Inflammatory macrophage (primary cell): ENCODE results near the gene ZKSCAN1.
"Not testable (repeated sequence)": the region's sequence is repeated elsewhere in the genome, so short reads cannot be mapped to it uniquely, and the experiment has no call there.

Experiments
- DNase-seq, 2 donors: peaks; one replicate each; pipeline ENCODE4 v3.0.0-alpha.2; 2020 to 2022
- total RNA-seq, 18 experiments: gene quantifications; one replicate each; lab custom pipeline; 2026; ENCODE audit warnings: mixed read lengths in 6 of 18, inconsistent platforms in 2 of 18; lab: John Stamatoyannopoulos, UW

Gene ZKSCAN1
- 39.0 to 123 (median 66.3) reads per million in 18 experiments for total RNA-seq

DNA sequence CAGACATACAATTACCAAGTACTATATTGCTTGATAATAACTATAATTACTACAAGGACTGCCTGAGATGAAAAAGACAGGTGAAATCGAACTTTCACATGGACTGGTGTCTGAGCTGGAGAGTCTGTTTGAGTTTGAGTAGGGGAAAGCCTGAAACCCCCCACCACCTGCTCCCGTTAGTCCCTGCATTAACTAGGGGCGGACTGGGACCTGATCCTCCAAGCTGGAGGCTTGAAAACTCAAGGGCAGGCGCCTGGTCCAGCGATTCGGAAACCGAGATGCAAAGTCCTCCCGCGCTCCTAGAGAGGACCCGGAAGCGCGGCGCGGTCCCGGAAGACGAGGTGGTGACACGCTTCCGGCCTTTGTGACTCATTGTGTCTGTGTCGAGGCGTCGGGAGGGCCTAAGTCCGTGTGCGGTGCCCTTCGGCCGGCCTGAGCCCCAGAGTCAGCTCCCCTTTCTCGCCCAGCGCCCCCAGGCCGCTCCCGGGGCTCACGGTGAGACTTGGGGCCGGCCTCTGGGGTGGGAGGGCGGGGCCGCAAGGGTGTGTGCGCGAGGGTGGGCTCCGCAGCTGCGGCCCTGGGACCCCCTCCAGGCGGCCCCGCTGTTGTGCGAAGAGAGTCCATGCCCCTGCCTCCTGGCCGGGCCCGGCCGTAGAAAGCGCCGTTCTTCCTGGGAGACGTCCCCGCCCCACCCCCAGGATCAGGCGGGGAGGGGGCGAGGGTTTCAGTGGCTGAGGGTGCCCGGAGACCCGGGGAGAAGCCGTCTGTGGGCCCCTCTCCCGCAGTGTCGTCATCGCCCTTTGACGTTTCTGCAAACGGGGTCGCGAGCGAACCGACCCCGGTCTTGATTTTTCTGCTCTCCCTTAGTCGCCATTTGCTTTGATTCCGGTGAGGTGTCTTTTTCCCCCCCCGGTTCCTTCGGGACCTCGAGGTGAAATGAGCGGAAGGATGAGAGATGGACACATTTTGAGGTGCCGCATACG, at the start of gene ZKSCAN1:
Gene ZKSCAN1 (plus strand): TSS at position 365 of the 983 bp plus-strand sequence. CDS start 7,911 bp downstream, outside the sequence.
- DNase-seq = peak; percentile 92 to 95

DNA sequence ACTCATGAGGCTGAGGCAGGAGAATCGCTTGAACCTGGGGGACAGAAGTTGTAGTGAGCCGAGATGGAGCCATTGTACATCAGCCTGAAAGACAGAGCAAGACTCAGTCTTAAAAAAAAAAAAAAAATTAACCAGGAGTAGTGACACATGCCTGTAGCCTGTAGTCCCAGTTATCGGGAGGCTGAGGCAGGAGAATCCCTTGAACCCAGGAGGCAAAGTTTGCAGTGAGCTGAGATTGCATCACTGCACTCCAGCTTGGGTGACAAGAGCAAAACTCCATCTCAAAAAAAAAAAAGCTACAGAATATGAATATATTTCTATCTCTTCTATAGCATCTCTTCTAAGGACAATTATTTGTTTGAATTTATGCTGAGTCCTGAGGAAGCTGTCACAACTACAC, 46.1 kb upstream of the ZKSCAN1 start:
- no peak for DNase-seq

DNA sequence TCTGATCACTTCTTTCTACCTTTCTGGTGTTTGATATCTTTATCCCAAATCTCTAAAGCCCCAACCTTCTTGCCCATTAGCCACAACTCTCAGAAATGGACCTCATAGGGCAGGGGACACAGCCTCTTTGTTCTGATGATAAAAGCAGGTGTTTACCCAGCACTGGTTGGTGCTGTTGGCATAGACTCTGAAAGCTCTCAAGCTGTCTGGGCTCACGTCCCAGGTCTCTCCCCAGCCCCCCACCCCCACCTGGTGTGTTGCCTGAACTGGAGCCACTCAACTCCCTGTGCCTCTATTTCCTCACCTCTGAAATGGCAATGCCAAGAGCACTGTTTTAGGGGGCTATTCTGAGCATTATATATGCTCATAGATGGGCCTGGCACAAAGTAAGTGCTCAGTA, 45.6 kb upstream of the ZKSCAN1 start:
- DNase-seq = not testable (repeated sequence)

DNA sequence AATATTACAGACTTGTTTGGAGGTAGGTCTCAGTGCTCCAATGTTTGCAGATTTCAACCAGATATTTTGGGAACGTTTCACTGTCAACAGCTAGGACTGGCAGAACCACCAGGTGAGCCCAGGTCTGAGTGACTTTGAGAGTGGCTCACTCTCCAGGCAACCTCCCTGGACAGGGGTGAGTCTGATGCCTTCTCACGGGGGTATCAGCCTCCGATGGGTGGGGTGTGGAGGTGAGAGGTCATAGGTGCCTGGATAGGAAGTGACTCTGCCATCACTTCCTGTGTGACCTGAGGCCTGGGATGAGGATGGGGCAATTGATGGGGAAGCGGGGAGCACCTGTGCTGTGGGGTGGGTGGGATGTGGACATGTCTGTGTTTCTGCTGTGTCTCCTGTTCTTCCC, 44.2 kb upstream of the ZKSCAN1 start:
- DNase-seq = no peak

DNA sequence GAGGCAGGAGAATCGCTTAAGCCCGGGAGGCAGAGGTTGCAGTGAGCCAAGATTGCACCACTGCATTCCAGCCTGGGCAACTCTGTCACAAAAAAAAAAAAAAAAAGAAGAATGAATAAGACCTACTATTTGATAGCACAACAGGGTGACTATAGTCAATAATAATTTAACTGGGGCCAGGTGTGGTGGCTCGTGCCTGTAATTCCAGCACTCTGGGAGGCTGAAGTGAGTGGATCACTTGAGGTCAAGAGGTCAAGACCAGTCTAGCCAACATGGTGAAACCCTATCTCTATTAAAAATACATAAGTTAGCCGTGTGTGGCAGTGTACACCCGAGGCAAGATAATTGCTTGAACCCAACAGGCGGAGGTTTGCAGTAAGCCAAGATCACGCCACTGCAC, 41.6 kb upstream of the ZKSCAN1 start:
- not testable (repeated sequence) for DNase-seq

DNA sequence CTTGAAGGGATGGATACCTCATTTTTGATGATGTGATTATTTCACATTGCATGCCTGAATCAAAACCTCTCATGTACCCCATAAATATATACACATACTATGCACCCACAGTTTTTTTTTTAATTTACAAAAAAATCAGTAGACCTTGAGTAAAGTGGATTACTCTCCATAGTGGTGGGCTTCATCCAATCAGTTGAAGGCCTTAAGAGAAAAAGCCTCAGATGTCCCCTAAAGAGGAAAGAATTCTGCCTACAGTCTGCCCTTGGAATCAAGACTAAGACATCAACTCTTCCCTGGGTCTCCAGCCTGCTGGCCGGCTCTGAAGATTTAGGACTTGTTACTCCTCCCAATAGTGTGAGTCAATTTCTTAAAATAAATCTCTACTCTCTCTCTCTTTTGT, 40.7 kb upstream of the ZKSCAN1 start:
- no peak for DNase-seq

DNA sequence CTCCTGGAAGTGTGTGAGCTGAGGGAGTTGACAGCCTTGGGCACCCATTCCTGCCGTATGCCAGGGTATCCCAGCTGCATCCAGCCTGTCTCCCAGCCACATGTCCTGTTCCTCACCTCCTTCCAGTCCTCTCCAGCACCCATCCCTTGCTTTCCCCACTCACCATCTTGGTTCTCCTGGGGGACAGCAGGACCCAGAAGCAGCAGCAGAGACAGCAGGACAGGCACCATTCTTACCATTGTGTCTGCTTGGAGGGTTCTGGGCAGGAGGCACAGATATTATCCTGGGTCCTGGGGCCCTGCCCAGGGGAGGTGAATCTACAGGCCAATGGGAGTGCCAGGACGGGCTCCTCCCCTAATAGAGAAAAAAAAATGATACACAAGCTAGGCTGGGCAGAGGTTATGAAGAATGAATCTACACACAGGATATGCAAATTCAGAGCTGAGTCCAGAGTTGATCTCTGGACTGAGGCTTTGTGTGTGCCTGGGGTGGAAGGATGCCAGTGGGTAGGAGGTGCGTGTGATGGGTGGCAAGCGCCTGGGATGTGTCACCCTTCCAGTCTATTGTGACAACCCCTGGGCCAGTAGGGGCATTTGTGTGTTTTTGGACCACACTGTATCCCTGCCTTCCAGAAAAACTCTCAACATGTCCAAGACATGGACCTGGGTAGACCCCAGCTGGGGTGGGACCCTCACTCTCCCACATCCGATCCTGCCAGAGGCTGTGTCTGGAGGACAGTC, 39.4 kb upstream of the ZKSCAN1 start, which contains the start of gene AZGP1:
Gene AZGP1 (minus strand): TSS at position 250 of the 740 bp plus-strand sequence. CDS start 11 bp downstream, at position 239.
- DNase-seq = no peak

DNA sequence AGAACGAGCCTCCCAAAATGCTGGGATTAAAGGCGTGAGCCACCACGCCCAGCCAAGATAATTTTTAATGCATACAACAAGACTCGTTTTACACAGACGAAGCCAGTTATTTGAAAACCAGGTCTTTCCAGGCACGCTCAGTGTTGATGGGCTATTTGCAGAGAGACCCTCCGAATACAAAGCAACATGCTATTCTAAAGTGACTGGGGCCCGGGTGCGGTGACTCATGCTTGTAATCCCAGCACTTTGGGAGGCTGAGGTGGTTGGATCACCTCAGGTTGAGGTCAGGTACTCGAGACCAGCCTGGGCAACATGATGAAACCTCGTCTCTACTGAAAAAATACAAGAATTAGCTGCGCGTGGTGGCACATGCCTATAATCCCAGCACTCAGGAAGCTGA, 38.8 kb upstream of the ZKSCAN1 start:
- DNase-seq = no peak

DNA sequence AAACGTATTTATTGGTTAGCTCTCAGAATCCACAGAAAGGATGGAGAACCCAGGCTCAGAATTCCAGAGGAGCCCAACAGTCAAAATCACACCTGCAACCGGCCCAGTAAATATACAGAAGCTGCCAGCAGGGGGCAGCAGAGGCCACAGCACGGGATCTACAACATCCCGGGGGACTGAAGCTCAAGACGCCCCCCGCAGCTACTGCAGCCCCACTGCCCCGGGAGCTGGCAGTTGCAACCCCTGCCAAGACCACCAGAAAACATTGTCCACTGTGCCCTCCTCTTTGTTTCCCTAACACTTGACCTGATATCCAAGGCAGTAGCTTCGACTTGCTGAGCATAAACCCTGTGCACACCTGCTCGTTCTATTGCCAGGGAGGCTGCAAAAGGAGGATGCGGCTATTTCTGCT, 35.6 kb upstream of the ZKSCAN1 start:
- not testable (repeated sequence) for DNase-seq

DNA sequence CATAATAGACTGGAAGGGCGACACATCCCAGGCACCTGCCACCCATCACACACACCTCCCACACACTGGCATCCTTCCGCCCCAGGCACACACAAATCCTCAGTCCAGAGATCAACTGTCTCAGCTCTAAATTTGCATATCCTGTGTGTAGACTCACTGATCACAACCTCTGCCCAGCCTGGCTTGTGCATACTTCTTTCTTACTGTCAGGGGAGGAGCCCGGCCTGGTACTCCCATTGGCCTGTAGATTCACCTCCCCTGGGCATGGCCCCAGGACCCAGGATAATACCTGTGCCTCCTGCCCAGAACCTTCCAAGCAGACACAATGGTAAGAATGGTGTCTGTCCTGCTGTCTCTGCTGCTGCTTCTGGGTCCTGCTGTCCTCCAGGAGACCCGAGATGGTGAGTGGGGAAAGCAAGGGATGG, 34.9 kb upstream of the ZKSCAN1 start:
- not testable (repeated sequence) for DNase-seq

DNA sequence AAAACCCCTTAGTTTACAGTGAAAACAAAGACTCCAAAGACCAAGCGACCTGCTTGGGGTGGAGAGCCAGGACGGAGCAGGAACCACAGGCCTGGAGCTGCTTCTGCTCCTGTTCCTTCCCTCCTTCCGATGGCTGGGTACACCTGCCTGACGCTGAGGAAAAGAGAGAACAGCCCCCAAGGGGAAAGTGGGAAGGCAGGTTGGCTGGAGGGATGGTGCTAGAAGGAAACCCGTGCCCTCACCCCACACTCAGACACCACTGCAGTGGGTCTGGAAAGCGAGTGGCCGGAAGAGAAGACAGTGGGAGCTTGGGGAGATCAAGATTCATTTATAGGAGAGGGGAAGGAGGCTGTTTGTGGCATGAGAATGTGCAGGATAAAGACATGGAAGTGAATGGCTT, 34.3 kb upstream of the ZKSCAN1 start:
- not testable (repeated sequence) for DNase-seq

DNA sequence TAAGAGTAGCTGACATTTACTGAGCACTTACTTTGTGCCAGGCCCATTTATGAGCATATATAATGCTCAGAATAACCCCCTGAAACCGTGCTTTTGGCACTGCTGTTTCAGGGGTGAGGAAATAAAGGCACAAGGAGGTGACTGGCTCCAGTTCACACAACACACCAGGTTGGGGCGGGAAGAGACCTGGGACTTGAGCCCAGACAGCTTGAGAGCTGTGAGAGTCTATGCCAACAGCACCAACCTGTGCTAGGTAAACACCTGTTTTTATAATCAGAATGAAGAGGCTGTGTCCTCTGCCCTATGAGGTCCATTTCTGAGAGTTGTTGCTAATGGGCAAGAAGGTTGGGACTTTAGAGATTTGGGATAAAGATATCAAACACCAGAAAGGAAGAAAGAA, 30.8 kb upstream of the ZKSCAN1 start:
- no peak for DNase-seq

DNA sequence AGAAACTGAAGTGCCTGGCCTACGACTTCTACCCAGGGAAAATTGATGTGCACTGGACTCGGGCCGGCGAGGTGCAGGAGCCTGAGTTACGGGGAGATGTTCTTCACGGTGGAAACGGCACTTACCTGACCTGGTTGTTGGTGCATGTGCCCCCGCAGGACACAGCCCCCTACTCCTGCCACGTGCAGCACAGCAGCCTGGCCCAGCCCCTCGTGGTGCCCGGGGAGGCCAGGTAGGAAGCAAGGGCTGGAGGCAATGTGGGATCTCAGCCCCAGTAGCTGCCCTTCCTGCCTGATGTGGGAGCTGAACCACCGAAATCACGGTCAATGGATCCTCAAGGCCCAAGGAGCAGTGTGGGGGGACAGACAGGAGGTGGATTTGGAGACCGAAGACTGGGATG, 28.1 kb upstream of the ZKSCAN1 start:
- not testable (repeated sequence) for DNase-seq

DNA sequence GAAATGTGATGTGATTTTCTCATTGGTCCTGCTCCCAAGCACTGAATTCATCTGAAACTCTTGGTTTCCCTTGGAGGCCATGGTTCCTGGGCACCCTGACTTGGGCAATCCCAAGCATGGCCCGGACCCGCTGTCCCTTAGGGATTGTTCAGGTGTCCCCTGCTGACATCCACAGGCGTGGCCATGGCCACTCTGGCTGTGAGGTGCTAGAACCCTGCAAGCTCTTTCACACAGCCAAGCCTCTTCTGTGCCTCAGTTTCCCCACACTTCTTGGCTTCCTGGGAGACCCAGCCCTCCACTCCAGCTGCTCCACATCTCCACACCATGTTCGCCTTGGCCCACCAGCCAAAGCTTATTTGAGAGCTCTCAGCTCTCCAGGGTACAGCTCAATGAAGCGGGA, 27.6 kb upstream of the ZKSCAN1 start:
- DNase-seq = no peak

DNA sequence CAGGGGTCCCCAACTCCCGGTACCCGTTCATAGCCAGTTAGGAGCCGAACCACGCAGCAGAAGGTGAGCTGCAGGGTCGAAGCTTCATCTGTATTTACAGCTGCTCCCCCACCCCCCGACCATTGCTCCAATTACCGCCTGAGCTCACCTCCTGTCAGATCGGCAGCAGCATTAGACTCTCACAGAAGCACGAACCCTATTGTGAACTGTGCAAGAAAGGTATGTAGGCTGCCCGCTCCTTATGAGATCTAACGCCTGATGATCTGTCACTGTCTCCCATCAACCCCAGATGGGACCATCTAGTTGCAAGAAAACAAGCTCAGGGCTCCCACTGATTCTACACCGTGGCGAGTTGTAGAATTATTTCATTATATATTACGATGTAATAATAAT, 24.9 kb upstream of the ZKSCAN1 start:
- no peak for DNase-seq

DNA sequence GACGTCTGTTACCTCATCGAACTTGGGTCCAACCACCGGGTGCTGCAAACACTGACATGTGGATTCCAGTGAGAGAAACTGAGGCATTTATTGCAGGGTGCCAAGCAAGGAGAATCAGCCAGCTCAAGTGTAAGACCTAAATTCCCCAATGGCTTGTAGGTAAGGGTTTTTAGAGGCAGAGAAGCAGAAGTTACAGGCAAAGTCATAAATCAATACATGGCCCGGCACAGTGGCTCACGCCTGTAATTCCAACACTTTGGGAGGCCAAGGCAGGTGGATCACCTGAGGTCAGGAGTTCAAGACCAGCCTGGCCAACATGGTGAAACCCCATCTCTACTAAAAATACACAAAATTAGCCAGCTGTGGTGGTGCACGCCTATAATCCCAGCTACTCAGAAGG, 23.9 kb upstream of the ZKSCAN1 start:
- not testable (repeated sequence) for DNase-seq

DNA sequence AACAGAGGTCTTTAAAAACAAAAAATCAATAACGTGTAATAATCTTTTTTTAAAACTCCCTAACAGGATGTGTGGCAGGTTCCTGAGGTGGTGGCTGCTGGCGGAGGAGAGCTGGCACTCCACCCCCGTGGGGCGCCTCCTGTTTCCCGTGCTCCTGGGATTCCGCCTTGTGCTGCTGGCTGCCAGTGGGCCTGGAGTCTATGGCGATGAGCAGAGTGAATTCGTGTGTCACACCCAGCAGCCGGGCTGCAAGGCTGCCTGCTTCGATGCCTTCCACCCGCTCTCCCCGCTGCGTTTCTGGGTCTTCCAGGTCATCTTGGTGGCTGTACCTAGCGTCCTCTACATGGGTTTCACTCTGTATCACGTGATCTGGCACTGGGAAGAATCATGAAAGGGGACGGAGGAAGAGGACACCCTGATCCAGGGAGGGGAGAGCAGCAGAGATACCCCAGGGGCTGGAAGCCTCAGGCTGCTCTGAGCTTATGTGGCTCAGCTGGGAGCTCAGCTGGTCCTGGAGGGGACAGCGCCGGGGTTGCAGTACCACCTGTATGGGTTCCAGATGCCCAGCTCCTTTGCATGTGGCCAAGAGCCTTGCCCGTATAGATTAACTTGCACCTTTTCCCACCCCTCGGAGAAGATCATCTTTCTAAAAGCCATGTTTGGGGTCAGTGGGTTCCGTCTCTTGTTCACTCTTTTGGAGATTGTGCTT, 22.9 kb upstream of the ZKSCAN1 start:
- DNase-seq = no peak

DNA sequence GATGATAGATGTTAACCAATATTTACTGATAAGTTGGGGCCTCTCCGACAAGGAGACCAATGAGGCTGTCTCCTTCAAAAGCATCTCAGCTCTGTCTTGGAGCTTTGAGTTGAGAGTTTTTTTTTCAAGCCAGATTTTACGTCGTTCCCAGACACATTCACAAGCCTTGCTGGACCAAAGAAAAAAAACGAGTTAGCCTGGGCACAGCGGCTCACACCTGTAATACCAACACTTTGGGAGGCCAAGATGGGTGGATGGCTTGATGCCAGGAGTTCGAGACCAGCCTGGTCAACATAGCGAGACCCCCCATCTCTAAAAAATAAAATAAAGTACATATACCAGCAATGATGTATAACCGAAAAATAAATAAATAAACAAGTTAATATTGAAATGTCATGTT, 20.6 kb upstream of the ZKSCAN1 start:
- no peak for DNase-seq

DNA sequence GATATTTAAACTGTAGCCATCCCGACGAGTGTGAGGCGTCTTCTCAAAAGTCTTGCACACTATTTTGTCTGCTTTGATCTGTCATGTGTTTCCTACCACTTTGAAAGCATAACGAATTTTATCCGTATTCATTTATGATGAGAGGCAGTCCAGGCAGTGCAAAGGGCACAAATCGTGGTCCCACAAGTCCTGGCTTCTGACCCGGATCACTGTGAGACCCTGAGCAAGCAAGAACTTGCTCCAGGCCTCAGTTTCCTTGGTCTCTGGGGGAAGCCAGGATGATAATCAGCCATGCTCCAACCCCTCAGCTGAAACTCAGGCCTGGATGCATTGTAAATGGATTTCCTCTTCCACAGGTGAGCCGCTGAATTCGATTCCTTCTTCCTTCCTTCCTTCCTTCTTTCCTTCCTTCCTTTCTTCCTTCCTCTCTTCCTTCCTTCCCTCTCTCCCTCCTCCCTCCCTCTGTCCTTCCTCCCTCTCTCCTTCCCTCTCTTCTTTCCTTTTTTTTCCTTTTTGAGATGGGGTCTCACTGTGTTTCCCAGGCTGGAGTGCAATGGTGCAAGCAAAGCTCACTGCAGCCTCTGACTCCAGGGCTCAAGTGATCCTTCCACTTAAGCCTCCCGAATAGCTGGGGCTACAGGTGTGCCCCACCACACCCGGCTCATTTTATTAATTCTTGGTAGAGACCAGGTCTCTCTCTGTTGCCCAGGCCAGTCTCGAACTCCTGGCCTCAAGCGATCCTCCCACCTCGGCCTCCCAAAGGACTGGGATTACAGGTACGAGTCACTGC, 18.4 kb upstream of the ZKSCAN1 start:
- DNase-seq = no peak

DNA sequence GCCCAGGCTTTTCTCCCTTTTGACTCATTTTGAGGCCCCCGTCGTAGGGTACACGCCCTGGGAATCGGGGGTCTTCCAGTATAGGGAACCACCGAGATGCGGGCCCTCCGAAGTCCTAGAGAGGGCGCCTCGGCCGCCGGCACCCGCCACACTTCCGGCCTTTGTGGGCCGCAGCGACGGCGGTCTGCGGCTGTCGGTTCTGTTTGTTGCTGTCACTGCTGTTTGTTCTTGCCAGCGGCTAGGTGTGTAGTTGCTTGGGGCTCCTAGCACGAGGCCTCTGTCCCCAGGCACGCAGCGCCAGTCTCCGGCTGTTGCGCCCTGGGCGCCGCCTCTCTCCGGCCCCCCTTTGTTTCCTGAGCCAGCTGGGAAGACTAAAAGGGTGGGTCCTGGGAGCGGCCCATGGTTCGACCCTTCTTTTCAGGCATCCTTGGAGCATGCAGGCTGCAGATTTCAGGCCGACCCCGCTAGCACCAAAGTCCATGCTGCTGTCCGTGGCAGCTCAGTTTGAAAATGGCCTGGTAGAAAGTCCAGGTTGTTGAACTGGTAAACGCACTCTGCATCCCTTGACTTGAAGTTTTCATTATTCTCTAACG, 17.8 kb upstream of the ZKSCAN1 start:
- peak; percentile 20 to 44 for DNase-seq

DNA sequence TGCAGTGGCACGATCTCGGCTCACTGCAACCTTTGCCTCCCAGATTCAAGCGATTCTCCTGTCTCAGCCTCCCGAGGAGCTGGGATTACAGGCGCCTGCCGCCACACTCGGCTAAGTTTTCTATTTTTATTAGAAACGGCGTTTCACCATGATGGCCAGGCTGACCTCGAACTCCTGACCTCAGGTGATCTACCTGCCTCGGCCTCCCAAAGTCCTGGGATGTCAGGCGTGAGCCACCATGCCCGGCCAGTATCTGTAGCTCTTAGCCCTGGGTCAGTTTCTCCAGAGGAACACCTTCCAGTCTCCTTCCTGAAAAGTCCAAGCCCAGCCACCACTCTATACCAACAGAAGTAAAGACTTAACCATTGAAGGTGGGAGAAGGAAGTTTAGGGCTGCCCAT, 15.2 kb upstream of the ZKSCAN1 start:
- no peak for DNase-seq
